Tibial nerve (tissue), 4 donors: ENCODE measurements around the gene TUBA1B. TPM values are rescaled to one million over a fixed set of nuclear protein-coding genes. Genes with fewer than 3 reads are reported as not detected.

Experiments
- DNase-seq, 2 donors: peaks; one replicate each; pipeline ENCODE4 v3.0.0-alpha.2; 2019; ENCODE audit warnings: low spot score in 2 of 2
- H3K27ac ChIP-seq, 4 donors: fragments of 200-600 bp; sonication (generic) in 3 of 4; one replicate each; pipeline ENCODE4 v1.5.1; 2017 to 2019; ENCODE audit warnings: mild to moderate bottlenecking in 1 of 4
- H3K27me3 ChIP-seq, 2 donors: fragments of 200-600 bp; sonication (generic) in 1 of 2; one replicate each; pipeline versions ENCODE4 v1.5.1 to v1.6.0; 2017 to 2019
- H3K36me3 ChIP-seq, 3 donors: fragments of 200-600 bp; sonication (generic); one replicate each; pipeline ENCODE4 v1.5.1; 2018 to 2019
- H3K4me1 ChIP-seq, 4 donors: fragments of 200-600 bp; sonication (generic) in 3 of 4; one replicate each; pipeline ENCODE4 v1.5.1; 2017 to 2019
- H3K4me3 ChIP-seq, 4 donors: fragments of 200-600 bp; sonication (generic) in 3 of 4; one replicate each; pipeline ENCODE4 v1.5.1; 2017 to 2019; ENCODE audit warnings: mild to moderate bottlenecking in 1 of 4, moderate library complexity in 1 of 4
- H3K9me3 ChIP-seq, 4 donors: fragments of 200-600 bp; sonication (generic) in 3 of 4; one replicate each; pipeline ENCODE4 v1.5.1; 2017 to 2019
- CTCF ChIP-seq, 5 experiments: fragments of 200-600 bp in 3 of 5; fragments of 450-650 bp in 2 of 5; sonication (generic) in 3 of 5; IDR thresholded peaks; one replicate each; pipeline ENCODE4 v1.5.1; 2016 to 2019; ENCODE audit warnings: antibody characterized with exemption in 5 of 5, mild to moderate bottlenecking in 3 of 5, moderate library complexity in 2 of 5
- EP300 ChIP-seq, 2 donors: sonication (generic); formaldehyde crosslinking; IDR thresholded peaks; one replicate each; pipeline ENCODE4 v1.6.1; 2017; ENCODE audit warnings: antibody characterized with exemption in 2 of 2, mild to moderate bottlenecking in 1 of 2
- POLR2A ChIP-seq, 2 donors: fragments of 450-650 bp; IDR thresholded peaks; one replicate each; pipeline ENCODE4 v1.6.1; 2017; ENCODE audit warnings: antibody characterized with exemption in 2 of 2, mild to moderate bottlenecking in 2 of 2, moderate library complexity in 2 of 2
- WGBS, 2 donors: methylation state at CpG; one replicate each; pipeline ENCODE4 v1.1.5; 2018; 5-methylcytosine and 5-hydroxymethylcytosine counted together
- total RNA-seq, 4 donors: library from RNA; depleted of rRNA; stranded (reverse); fragments of >200 nt; gene quantifications; one replicate each; pipeline ENCODE4 v1.1.0, GENCODE V29; 2016

TUBA1B gene
- total RNA-seq, 4 donors from 2014 or later: 516 to 967 (median 709) TPM

GRCh38 chr12:49161092-49161795 lies 30.0 kb upstream of the TUBA1B start:
- TF ChIP-seq CTCF (IDR thresholded peaks at IDR 0.05) (no peak), POLR2A (IDR thresholded peaks at IDR 0.05) (no peak), EP300 (IDR thresholded peaks at IDR 0.05) (no peak)
- H3K27ac ChIP-seq: no peak overlapping the region
- WGBS, 2 donors: 73 to 75% methylated on average over 6 of the region's 6 CpGs
- H3K4me3 ChIP-seq: no peak overlapping the region
- H3K36me3 ChIP-seq: no peaks in the 10 kb centered on the region
- no peak for DNase-seq
- no peaks in the 10 kb centered on the region for H3K4me1 ChIP-seq
- H3K27me3 ChIP-seq: no peaks in the 10 kb centered on the region
- no peaks in the 10 kb centered on the region for H3K9me3 ChIP-seq

DNA sequence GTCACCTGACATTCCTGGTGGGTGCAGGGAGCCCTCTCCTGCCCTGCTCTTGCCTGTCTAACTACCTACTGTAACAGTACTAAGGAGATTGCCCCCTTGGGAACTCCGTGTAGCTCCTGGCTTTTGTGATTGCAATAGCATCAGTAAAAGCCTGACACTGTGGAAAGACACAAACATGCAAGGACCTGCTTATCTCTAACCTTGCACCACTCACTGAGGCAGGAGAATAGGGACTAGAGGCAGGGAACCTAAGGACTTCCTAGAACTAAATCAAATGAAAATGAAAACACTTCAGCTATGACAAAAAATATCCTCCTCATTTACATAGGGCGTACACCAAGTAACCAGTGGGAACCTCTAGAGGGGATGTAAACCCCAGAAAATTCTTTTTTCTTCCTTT lies 29.2 kb upstream of the TUBA1B start:
- TF ChIP-seq POLR2A (IDR thresholded peaks at IDR 0.05) (no peak), EP300 (IDR thresholded peaks at IDR 0.05) (no peak), CTCF (IDR thresholded peaks at IDR 0.05) (no peak)
- H3K27ac ChIP-seq: no peak overlapping the region
- no peaks in the 10 kb centered on the region for H3K4me1 ChIP-seq
- no peaks in the 10 kb centered on the region for H3K36me3 ChIP-seq
- no peaks in the 10 kb centered on the region for H3K27me3 ChIP-seq
- H3K9me3 ChIP-seq: no peaks in the 10 kb centered on the region
- no peak for DNase-seq
- no peak overlapping the region for H3K4me3 ChIP-seq
- WGBS, 2 donors: 59 to 67% methylated on average over 2 of the region's 2 CpGs

GRCh38 chr12:49154221-49154620 lies 23.0 kb upstream of the TUBA1B start:
- TF ChIP-seq POLR2A (IDR thresholded peaks at IDR 0.05): no peak
- TF ChIP-seq CTCF (IDR thresholded peaks at IDR 0.05): no peak
- TF ChIP-seq EP300 (IDR thresholded peaks at IDR 0.05): no peak
- H3K4me3 ChIP-seq: no peak overlapping the region
- H3K9me3 ChIP-seq: no peaks in the 10 kb centered on the region
- peaks cover 0 to 6% (median 0%) of the 10 kb centered on the region in 3 donors for H3K36me3 ChIP-seq
- no peaks in the 10 kb centered on the region for H3K27me3 ChIP-seq
- 63 to 65% methylated on average over 3 of the region's 3 CpGs for WGBS, 2 donors
- no peak overlapping the region for H3K27ac ChIP-seq
- DNase-seq: no peak
- no peaks in the 10 kb centered on the region for H3K4me1 ChIP-seq

DNA sequence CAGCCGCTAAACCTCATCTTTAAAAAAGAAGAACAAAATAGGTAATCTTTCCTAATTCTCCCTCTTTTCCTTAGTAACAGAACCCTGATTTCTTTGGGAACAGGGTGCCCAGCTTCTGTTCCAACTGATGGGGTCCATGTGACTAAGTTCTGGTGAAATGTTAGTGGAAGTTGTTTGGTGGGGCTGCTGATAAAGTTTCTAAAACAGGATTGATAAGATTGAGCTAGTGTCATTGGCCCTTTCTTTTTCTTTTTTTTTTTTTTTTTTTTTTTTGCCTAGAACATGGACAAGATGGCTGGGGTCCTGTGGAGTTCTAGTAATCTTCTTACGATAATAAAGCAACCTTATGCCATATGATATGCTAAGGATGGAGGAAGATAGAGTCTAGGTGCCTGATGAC lies 16.2 kb upstream of the TUBA1B start:
- no peak overlapping the region for H3K4me3 ChIP-seq
- DNase-seq: no peak
- no peaks in the 10 kb centered on the region for H3K27me3 ChIP-seq
- WGBS, 2 donors: 90 to 95% methylated on average over 2 of the region's 2 CpGs
- H3K4me1 ChIP-seq: no peaks in the 10 kb centered on the region
- no peaks in the 10 kb centered on the region for H3K9me3 ChIP-seq
- TF ChIP-seq EP300 (IDR thresholded peaks at IDR 0.05) (no peak), CTCF (IDR thresholded peaks at IDR 0.05) (no peak), POLR2A (IDR thresholded peaks at IDR 0.05) (no peak)
- peaks cover 0 to 8% (median 0%) of the 10 kb centered on the region in 3 donors for H3K36me3 ChIP-seq
- H3K27ac ChIP-seq: no peak overlapping the region

GRCh38 chr12:49146406-49146805 lies 15.2 kb upstream of the TUBA1B start:
- Histone ChIP-seq H3K9me3 (no peaks in the 10 kb centered on the region), H3K4me3 (no peak overlapping the region), H3K27me3 (no peaks in the 10 kb centered on the region), H3K27ac (no peak overlapping the region), H3K36me3 (peaks cover 0 to 8% (median 0%) of the 10 kb centered on the region in 3 donors), H3K4me1 (no peaks in the 10 kb centered on the region)
- WGBS, 2 donors: 96 to 100% methylated on average over 1 of the region's 1 CpG
- TF ChIP-seq EP300 (IDR thresholded peaks at IDR 0.05): no peak
- no peak for TF ChIP-seq CTCF (IDR thresholded peaks at IDR 0.05)
- no peak for TF ChIP-seq POLR2A (IDR thresholded peaks at IDR 0.05)
- DNase-seq: no peak
